ENCODE measurements around the gene PPP2R3A. TPM values are rescaled to one million over a fixed set of nuclear protein-coding genes. Genes with fewer than 3 reads are reported as not detected.

The PPP2R3A gene
- total RNA-seq, 1 donor from 2014 or later, result 7.3 TPM

DNA sequence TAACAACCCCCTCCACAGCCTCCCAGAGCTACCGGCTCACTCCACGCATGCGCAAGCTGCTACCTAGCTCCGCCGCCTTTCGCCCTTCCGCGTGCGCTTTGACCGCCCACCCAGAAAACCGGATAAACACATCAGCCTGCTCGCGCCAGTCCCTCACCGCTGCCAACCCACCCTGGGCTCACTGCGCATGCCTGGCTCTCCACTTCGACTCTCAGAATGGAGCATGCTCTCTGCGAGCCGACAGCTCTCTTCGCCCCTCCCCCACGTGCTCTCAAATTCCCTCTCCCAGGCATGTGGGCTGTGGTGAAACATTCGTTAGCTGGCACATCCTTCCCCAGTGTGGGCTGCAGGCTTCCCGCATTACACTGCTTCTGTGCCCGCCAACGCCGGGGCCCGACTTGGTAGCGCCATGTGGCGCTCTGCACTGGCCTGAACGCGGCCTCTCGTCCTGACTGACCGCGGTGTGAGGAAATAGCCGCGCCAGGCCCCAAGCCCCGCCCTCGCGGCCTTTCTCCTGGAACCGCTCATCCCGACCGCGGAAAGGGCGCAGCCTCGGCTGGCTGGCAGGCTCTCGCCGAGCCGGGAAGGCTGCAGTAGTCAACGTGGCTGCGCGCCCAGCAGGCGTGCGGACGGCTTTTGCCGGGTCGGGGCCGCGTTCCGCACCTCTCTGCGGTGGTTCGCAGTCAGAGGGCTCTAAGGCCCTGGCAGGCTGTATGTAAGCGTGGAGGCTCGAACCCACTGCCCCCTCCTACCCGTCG is 231.1 kb downstream of the PPP2R3A start:
- peak; percentile 100 for DNase-seq

- DNase-seq, result no peak
Observed at GRCh38 chr3:136197159-136197793, 231.7 kb downstream of the PPP2R3A start.

Other genes starting within 250 kb of the PPP2R3A start
- 14.1 and 17.5 TPM in 2 replicates for gene MSL2, start 230.6 kb downstream of the PPP2R3A start, total RNA-seq

All from dermis blood vessel endothelial cell (primary cell).